Mononuclear cell (primary cell): Measurements from ENCODE around the gene CCDC92B. TPM values are rescaled to one million over a fixed set of nuclear protein-coding genes. Genes with fewer than 3 reads are reported as not detected.
"Not testable (repeated sequence)": the region's sequence is repeated elsewhere in the genome, so short reads cannot be mapped to it uniquely, and the experiment has no call there.

Source experiments
- H3K27me3 ChIP-seq: 2 replicates; pipeline ENCODE4 v1.6.0; 2011; ENCODE audit warnings: low read length, control low read depth; ENCODE audit not compliant: insufficient read depth
- H3K4me1 ChIP-seq: 2 replicates; pipeline ENCODE4 v1.5.1; 2011; ENCODE audit warnings: mild to moderate bottlenecking, low read length, control low read depth; ENCODE audit not compliant: insufficient read depth
- H3K4me3 ChIP-seq: 2 replicates; pipeline ENCODE4 v1.5.1; 2011; ENCODE audit warnings: mild to moderate bottlenecking, low read length, moderate library complexity
- H3K9me3 ChIP-seq: 2 replicates; pipeline ENCODE4 v1.5.1; 2011; ENCODE audit warnings: low read depth, mild to moderate bottlenecking, control low read depth, low read length
- total RNA-seq: library from RNA; depleted of rRNA; stranded (reverse); fragments of >200 nt; gene quantifications from one replicate; pipeline ENCODE4 v1.2.3, GENCODE V29; 2012

The CCDC92B gene
- total RNA-seq, 1 donor = not detected

- Histone ChIP-seq H3K9me3 (no peaks in the 10 kb centered on the region), H3K4me1 (no peaks in the 10 kb centered on the region), H3K4me3 (no peak overlapping the region), H3K27me3 (no peaks in the 10 kb centered on the region)
Measured at GRCh38 chr17:2682176-2682938, 67.1 kb downstream of the CCDC92B start.

GRCh38 chr17:2681650-2682049 is 67.8 kb downstream of the CCDC92B start:
- H3K4me3 ChIP-seq = no peak overlapping the region
- H3K9me3 ChIP-seq = no peaks in the 10 kb centered on the region
- H3K27me3 ChIP-seq = no peaks in the 10 kb centered on the region
- H3K4me1 ChIP-seq = no peaks in the 10 kb centered on the region

- Histone ChIP-seq H3K9me3 (no peaks in the 10 kb centered on the region), H3K4me3 (no peak overlapping the region), H3K4me1 (no peaks in the 10 kb centered on the region), H3K27me3 (no peaks in the 10 kb centered on the region)
Measured at GRCh38 chr17:2680961-2681360, 68.5 kb downstream of the CCDC92B start.

GRCh38 chr17:2679247-2679646 is 70.2 kb downstream of the CCDC92B start:
- not testable (repeated sequence) for H3K27me3 ChIP-seq, H3K4me1 ChIP-seq, H3K4me3 ChIP-seq, H3K9me3 ChIP-seq

Other genes with a start within 250 kb of the CCDC92B start
- gene METTL16, start 237.8 kb downstream of the CCDC92B start, total RNA-seq = 50.3 TPM
- 106 TPM for gene PAFAH1B1, start 156.0 kb downstream of the CCDC92B start, total RNA-seq
- 27.8 TPM for gene CLUH, start 37.9 kb downstream of the CCDC92B start, total RNA-seq
- 29.3 TPM for gene RAP1GAP2, start 46.8 kb upstream of the CCDC92B start, total RNA-seq